HG02763 (cell line): ENCODE data around the gene CD163L1.

ENCODE experiments used
- ATAC-seq: cut with Tn5 transposase; IDR thresholded peaks from one replicate; pipeline ENCODE4 v1.9.1; 2021; ENCODE audit warnings: mild to moderate bottlenecking, moderate library complexity; ENCODE audit not compliant: unreplicated experiment

Gene CD163L1

DNA sequence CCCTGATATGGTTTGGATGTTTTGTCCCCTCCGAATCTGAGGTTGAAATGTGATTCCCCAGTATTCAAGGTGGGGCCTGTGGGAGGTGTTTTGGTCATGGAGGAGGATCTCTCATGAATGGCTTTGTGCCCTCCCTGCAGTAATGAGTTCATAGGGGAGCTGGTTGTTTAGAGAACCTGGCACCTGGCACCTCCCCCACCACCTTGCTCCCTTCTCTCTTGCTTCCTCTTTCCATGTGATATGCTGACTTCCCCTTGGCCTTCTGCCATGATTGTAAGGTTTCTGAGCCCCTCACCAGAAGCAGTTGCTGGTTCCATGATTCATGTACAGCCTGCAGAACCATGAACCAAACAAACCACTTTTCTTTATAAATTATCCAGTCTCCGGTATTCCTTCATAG, 32.6 kb downstream of the CD163L1 start:
- no peak for ATAC-seq

DNA sequence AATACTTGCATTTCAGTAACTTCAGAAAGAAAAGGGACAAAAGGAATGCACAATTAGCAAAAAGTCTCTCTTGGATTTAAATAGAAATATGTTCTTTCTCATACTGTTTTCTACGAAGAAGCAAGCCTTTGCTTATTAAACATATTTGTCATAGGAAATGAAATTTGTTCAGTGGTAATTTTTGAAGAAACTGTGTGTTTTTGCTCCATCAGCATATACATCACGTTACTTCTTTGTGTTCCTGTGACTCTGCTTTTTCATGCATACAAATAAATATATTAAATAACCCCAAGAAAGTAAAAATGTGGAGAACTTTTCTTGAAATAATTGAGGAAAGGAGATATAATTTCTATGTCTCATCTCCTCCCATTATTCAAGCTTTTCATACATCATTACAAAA, 39.7 kb downstream of the CD163L1 start:
- ATAC-seq: no peak

DNA sequence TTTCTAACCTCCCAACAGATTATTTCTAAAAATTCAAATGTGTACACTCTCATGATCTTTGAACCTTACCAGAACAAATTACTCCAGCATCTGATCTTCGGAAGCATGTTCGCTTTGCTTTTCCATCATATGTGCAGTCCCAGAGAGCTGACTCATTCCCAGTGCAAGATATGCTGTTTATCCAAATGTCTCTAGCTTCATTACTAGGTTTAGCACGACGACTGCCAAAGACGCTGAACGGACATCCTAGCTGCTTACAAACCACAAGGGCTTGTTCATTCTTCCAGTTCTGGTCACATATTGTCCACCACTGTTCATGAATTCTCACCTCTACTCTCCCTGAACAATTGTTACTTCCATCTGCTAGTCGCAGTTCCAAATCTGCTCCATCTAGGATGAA, 40.5 kb downstream of the CD163L1 start:
- no peak for ATAC-seq

DNA sequence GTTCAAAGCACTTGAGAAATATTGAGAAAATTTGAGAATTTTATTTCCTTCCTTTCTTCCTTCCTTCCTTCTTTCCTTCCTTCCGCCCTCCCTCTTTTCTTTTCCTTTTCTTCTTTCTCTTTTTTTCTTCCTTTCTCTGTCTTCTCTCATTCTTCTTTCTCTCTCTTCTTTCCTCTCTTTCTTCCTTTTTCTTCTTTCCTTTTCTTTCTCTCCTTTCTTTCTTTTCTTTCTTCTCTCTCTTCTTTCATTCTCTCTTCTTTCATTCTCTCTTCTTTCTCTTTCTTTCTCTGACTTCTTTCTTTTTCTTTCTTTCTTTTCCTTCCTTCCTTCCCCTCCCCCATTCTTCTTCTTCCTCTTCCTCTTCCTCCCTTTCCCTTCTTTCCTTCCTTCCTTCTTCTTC, 44.9 kb downstream of the CD163L1 start:
- ATAC-seq: no peak

DNA sequence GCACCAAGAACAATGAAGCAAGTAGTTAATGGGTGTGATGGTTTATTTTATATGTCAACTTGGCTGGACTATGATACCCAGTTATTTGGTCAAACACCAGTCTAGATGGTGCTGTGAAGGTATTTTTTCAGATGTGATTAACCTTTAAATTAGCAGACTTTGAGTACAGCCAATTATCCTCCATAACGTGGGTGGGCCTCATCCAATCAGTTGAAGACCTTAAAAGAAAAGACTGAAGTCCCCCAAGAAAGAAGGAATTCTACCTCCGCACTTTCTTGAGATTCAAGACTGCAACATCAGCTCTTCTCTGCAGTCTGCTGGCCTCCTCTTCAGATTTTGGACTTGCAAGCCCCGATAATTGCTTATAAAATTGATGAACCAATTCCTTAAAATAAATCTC, 47.5 kb downstream of the CD163L1 start:
- no peak for ATAC-seq

DNA sequence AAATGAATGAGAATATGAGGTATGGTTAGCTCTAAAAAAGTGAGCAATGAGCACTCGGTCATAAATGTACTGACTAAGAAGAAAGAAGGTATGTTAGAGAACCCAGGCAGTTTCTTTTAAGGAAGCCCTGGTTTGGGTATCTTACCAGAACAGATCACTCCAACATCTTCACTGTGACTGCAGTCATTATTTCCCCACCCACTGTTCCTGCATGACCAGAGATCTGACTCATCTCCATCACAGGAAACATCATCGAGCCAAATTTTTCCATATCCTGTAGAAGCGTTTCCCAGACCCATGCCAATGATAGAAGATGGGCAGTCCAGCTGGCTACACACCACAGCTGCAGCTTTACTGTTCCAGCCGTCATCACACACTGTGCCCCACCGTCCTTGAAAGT, 48.0 kb downstream of the CD163L1 start:
- ATAC-seq: no peak

DNA sequence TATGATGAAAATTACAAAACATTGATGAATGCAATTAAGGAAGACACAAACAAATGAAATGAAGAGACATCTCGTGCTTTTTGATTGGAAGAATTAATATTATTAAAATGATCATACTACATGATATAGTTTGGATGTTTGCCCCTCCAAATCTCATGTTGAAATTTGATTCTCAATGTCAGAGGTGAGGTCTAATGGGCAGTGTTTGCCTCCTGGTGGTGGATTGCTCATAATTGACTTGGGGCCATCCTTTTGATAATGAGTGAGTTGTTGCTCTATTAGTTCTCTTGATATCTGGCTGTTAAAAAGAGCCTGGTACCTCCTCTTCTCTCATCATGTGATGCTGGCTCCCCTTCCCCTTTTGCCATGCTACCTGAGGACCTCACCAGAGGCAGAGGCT, 56.7 kb downstream of the CD163L1 start:
- no peak for ATAC-seq

DNA sequence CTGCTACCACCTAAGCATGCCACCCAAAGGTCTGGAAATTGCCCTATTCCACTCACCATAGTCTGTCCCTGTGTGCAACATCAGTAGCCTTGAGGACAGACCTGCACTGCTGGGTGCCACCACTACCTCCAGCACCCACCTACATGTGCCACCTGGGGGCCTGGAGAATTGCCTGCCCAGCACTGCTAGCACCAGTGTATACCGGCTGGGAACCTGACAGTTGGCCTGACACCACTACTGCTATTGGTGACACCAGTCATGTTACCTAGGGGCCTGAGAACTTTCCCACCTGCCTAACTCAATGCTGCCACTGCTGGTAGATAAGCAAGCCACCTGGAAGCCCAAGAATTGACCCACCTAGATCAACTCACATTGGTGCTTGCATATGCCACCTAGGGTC, 60.8 kb downstream of the CD163L1 start:
- ATAC-seq: no peak

DNA sequence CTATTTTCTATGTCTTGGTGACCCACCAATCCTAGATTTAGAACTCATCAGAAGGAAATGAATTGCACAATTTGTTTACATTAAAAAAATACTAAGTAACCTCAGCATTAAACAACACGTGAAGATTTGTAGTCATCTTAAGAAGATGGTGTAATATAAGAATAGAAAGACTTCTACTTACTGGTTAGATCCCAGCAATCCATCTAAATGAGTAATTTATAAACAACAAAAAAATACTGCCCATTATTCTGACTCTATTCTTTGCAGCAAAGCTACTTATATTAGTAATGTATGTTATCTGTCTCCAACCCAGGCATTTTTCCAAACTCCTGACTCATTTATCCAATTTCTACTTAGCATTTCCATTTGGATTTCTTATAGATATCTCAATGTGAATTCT, 67.8 kb downstream of the CD163L1 start:
- ATAC-seq: no peak

DNA sequence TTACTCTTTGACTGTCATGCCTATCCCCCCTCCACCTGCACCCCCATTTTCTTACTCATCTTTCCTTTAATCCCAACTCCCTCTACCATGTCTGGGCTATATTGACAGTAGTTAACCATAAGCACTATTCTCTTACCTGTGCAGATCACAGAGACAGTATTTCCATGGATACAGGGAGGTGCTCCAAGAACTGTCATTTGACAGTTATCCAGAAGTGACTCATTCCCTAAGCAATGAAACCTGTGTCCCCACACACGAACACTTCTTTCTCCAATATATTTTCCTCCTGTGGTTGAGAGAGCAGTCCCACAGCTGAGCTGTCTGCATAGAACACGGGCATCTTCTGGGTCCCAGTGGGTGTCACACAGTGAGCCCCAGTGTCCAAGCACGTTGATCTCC, 68.8 kb downstream of the CD163L1 start:
- no peak for ATAC-seq

DNA sequence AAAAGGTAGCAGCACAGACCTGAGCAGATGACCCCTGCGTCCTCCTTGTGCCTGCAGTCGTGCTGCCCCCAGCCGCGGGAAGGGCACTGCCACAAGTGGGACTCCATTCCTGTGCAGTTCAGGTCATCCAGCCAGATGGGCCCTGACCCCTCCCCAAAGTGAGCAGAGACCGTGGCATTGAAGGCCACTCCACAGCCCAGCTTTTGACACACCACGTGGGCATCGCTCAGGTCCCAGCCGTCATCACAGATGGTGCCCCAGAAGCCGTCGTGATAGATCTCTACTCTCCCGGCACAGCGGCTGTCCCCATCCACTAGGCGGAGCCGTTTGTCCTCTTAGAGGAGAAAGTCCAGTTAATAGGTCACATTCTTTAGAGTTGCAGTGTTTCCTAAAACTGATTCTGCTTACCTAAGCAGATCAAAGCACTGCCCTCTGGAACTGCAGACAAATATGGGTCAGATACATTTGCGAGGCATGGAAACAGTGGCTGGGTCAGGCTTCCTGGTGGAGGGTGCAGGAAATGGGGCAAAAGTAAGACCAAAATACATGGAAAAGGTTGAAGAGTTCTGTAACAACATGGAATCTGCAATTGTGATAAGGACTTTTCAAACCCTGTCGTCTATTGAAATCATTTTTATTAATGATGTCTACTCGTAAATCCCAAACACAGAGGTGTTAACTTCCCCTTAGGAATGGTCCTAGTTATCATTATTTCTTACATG, 69.4 kb downstream of the CD163L1 start:
- ATAC-seq: no peak

DNA sequence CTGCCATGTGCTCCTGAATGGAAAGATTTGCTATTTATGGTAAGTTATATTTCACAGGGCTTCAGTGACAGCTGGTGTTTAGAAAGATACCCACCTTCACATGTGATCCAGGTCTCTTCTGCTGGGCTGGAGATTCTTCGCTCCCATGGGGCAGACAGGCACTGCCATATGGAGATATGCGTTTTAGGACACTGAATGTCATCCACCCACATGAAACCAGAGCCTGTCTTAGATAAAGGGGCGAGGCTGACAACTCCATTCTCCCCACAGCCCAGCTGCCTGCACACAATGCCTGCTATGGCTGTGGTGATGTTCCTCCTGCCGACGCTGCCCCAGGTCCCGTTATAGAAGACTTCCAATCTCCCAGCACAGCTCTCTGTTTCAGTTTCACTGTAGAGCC, 70.7 kb downstream of the CD163L1 start:
- no peak for ATAC-seq

DNA sequence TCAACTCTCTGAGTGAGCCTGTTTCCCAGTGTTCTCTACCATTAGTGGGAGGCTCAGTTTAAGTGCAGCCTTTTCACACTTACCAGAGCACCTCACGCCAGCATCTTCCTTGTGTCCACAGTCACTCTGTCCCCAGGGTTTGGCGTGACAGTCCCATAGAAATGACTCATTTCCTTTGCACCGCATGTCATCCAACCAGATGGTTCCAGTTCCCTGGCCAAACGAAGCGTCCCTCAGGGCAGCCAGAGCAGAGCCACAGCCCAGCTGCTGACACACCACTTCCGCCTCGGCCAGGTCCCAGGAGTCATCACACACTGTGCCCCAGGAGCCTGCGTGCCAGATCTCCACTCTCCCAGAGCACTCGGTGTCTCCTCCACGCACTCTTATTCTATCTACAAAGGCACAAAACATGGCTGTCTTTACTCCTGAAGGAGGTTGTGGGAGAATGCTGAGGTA, 74.7 kb downstream of the CD163L1 start:
- peak; percentile 58 for ATAC-seq

DNA sequence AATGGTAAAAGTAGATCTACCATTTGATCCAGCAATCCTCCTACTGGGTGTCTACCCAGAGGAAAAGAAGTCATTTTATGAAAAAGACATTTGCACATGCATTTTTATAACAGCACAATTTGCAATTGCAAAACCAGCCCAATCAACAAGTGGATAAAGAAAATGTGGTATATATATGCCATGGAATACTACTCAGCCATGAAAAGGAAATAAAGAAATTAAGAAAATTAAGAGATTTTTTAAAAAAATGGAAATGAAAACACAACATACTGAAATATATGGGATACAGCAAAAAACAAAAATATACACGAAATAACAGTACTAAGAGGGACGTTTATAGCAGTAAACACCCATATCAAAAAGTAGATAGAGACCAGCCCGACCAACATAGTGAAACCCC, 81.2 kb downstream of the CD163L1 start:
- ATAC-seq: no peak

DNA sequence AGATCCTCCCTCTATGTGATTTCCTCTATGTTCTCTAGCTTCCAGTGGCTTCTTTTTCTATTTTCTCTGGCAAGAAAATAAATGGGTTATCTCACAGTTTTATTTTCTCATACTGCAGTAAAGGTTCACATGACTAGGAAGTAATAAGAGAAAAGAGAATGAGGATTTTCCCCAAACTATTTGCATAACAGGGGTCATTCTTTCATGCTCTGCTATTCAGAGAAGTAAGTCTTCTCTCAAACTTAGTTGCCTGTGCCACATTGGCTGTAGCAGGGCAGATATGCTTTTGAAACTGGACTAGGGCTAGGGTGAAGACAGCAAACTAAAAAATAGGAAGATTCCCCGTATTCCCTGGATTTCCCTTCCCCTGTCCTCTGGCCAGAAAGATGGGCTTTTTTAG, 82.7 kb downstream of the CD163L1 start:
- ATAC-seq: no peak

DNA sequence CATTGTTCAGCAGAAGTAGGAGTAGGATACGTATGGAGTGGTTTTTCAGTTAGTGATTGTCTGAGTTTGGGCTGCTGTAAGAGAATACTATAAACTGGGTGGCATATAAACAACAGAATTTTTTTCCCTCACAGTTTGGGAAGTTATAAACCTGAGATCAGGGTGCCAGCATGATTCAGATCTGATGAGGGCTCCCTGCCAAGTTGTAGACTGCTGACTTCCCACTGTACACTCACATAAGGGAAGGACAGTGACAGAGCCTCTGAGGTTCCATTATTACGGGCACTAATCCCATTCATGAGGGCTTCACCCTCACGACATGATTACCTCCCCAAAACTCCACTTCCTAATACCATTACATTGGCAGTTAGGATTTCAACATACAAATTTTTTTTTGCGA, 89.4 kb downstream of the CD163L1 start:
- no peak for ATAC-seq

DNA sequence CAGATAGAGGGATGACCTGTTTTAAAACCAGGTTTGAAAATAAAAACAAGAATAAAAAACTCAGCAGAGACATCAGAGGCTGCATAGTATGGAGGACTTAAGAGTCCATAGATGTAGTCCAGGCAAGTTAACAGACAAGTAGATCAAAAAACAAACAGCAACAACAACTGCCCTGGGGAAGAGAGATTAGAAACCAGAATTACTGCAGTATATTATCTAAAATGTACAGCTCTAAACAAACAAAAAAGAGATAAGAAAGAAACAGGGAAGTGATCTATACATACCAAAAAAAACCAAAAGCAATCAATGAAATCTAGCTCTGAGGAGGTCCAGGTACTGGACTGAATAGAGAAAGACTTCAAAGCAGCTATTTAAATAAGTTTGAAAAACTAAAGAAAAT, 91.3 kb downstream of the CD163L1 start:
- ATAC-seq: no peak

DNA sequence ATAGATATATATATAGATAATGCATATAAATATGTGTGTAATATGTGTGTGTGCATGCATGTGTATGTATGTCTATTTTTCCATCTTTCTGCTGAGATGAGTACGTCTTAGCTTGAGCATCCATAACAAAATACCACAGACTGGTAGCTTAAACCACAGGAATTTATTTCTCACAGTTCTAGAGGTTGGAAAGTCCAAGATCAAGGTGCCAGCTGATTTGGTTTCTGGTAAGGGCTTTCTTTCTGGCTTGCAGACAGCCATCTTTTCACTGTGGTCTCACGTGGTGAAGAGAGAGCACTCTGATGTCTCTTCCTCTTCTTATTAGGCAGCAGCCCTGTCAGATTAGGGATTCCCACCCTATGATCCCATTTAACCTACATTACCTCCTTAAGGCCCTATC, 92.8 kb downstream of the CD163L1 start:
- ATAC-seq: no peak

DNA sequence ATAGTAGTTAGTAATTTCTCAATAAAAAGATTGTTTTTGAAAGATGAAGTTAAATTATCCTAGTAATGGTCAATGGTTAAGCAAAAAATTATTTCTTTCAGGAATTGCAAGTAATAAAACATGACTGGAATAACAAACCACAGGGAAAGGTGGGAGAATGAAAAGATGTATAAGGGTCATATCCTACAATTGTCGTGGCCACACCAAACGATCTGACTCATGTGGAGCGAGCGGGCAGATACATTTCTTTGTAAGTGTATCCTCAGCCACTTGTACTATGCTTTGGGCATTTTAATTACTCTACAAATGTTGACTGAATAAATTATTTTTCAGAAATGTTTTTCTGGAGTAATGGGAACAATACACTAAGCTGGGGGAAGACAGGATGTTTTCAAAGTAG, 94.5 kb downstream of the CD163L1 start:
- no peak for ATAC-seq

DNA sequence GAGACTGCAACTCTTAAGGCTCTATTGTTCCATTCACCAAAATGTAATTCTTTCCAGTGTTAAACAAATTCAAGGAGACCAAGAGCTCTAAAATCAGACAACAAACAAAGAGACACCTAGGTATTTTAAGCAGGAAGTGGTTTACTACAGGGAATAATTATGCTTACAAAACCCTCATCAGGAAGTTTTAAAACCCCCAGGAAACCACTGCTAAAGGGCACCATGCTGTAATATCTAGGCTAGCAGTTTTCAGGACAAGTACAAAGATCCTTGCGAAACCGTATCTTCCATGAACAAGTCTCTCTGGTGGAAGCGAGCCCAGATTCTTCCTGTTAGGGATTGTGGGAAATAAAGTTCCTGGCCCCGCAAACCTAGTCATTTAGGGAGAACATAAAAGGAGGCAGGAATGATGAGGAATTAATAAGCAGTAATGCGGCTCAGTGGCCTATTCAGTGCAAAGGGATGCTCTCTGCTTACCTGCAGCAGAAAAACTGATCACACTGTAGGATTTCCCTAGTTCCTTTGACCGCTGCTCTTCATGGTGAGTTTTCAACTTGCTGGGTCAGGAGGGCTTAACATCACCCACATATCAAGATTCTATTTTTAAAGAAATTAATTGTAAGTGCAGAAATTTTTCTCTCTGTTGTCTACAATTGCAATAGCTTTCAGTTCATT, 97.3 kb downstream of the CD163L1 start:
- ATAC-seq: no peak

DNA sequence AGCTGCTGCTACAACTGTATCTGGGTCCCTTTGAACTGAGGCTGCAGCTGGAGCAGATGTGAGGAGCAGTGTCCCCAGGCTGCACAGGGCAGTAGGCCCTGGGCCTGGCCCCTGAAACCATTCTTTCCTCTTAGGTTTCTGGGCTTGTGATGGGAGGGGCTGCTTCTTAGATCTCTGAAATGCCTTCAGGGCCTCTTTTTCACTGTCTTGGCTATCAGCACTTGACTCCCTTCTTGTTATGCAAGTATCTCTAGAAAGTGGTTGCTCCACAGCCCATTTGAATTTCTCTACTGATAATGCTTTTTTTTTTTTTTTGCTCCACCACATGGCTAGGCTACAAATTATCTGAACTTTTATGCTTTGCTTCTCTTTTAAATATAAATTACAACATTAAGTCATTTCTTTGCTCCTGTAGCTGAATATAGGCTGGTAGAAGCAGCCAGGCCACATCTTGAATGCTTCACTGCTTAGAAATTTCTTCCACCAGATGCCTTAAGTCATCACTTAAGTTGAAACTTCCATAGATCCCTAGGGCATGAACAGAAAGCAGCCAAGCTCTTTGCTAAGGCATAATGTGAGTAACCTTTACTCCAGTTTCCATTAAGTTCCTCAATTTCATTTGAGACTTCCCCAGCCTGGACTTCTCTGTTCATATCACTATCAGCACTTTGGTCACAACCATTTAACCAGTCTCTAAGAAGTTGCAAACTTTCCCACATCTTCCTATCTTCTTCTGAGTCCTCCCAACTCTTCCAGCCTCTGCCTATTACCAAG, 98.9 kb downstream of the CD163L1 start:
- ATAC-seq: no peak

DNA sequence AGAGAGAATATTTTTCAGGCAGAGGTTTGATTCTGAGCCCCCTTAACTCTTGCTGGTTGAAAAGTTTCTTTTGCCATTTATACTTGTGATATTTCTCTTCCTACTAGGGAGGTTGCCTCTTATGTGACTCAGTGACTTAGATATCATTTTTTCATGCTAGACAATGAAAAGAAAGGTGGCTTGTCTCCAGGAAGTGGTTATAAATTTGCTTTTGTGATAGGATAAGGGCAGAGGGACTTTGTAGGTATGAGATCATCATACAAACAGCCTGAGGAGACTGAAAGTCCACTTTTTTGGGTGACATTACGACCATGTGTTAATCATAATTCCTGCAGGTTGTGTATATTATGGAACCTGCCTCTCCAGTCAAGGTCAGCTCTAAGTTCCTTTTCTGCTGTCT, 104.3 kb downstream of the CD163L1 start:
- no peak for ATAC-seq
